ENCODE results near the gene RFC3. TPM values are rescaled to one million over a fixed set of nuclear protein-coding genes. Genes with fewer than 3 reads are reported as not detected.

The RFC3 gene
- total RNA-seq, 4 donors from 2014 or later: 6.5 to 9.9 (median 8.8) TPM

- intact Hi-C loops (cut with DNase I; ENCODE audit: low total_unique reads): no loop called here
- no peak for DNase-seq (ENCODE audit: low spot score in 2 of 2)
- no peak for TF ChIP-seq CTCF (IDR thresholded peaks at IDR 0.05)
- TF ChIP-seq POLR2A (IDR thresholded peaks at IDR 0.05): no peak
- 97% methylated on average over 4 of the region's 4 CpGs for WGBS, 2 donors
- H3K4me3 ChIP-seq (ENCODE audit: low read depth, poor library complexity, severe bottlenecking): no peak overlapping the region
Measured at GRCh38 chr13:33865945-33866344, 48.0 kb downstream of the RFC3 start.

- WGBS, 2 donors: 92 to 93% methylated on average over 3 of the region's 3 CpGs
- DNase-seq (ENCODE audit: low spot score in 2 of 2): no peak
- intact Hi-C loops (cut with DNase I; ENCODE audit: low total_unique reads): no loop called here
- TF ChIP-seq POLR2A (IDR thresholded peaks at IDR 0.05): no peak
- no peak for TF ChIP-seq CTCF (IDR thresholded peaks at IDR 0.05)
- no peak overlapping the region for H3K4me3 ChIP-seq (ENCODE audit: low read depth, poor library complexity, severe bottlenecking)
Measured at GRCh38 chr13:33867472-33867871, 49.5 kb downstream of the RFC3 start.

GRCh38 chr13:33868343-33868994 lies 50.5 kb downstream of the RFC3 start:
- H3K4me3 ChIP-seq (ENCODE audit: low read depth, poor library complexity, severe bottlenecking): no peak overlapping the region
- DNase-seq (ENCODE audit: low spot score in 2 of 2): no peak
- TF ChIP-seq POLR2A (IDR thresholded peaks at IDR 0.05): no peak
- no peak for TF ChIP-seq CTCF (IDR thresholded peaks at IDR 0.05)
- intact Hi-C loops (cut with DNase I; ENCODE audit: low total_unique reads): no loop called here
- WGBS, 2 donors: 95% methylated on average over 3 of the region's 3 CpGs

- TF ChIP-seq CTCF (IDR thresholded peaks at IDR 0.05): no peak
- no peak for TF ChIP-seq POLR2A (IDR thresholded peaks at IDR 0.05)
- DNase-seq (ENCODE audit: low spot score in 2 of 2): no peak
- intact Hi-C loops (cut with DNase I; ENCODE audit: low total_unique reads): no loop called here
- no peak overlapping the region for H3K4me3 ChIP-seq (ENCODE audit: low read depth, poor library complexity, severe bottlenecking)
Measured at GRCh38 chr13:33869005-33869404, 51.1 kb downstream of the RFC3 start.

GRCh38 chr13:33870046-33870668 lies 52.2 kb downstream of the RFC3 start:
- no peak overlapping the region for H3K4me3 ChIP-seq (ENCODE audit: low read depth, poor library complexity, severe bottlenecking)
- 71 to 81% methylated on average over 2 of the region's 2 CpGs for whole genome bisulfite sequencing, 2 donors
- no peak for TF ChIP-seq POLR2A (IDR thresholded peaks at IDR 0.05)
- TF ChIP-seq CTCF (IDR thresholded peaks at IDR 0.05): no peak
- intact Hi-C loops (cut with DNase I; ENCODE audit: low total_unique reads): no loop called here
- DNase-seq (ENCODE audit: low spot score in 2 of 2): no peak

All from lower leg skin (tissue), 4 donors.